IPS DF 19.7 (cell line): Measurements from ENCODE around the gene ERN1.

ENCODE experiments used
- DNase-seq: peaks from one replicate; pipeline ENCODE4 v3.0.0-alpha.2; 2013; ENCODE audit warnings: low read depth, low spot score

Gene ERN1

GRCh38 chr17:64061178-64061898 lies 68.6 kb downstream of the ERN1 start:
- DNase-seq: no peak

- no peak for DNase-seq
Measured at GRCh38 chr17:64060331-64060730, 69.6 kb downstream of the ERN1 start.

- DNase-seq: no peak
Measured at GRCh38 chr17:64059756-64060155, 70.2 kb downstream of the ERN1 start.

- DNase-seq: no peak
Measured at GRCh38 chr17:64058621-64059020, 71.3 kb downstream of the ERN1 start.

- no peak for DNase-seq
Measured at GRCh38 chr17:64057701-64058263, 72.2 kb downstream of the ERN1 start.

GRCh38 chr17:64056269-64057005 lies 73.5 kb downstream of the ERN1 start:
- peak; percentile 77 for DNase-seq

- no peak for DNase-seq
Measured at GRCh38 chr17:64055183-64056142, 74.5 kb downstream of the ERN1 start.

- DNase-seq: no peak
Measured at GRCh38 chr17:64054304-64054703, 75.6 kb downstream of the ERN1 start.

GRCh38 chr17:64053101-64053500 lies 76.8 kb downstream of the ERN1 start:
- DNase-seq: no peak

- no peak for DNase-seq
Measured at GRCh38 chr17:64051153-64051552, 78.8 kb downstream of the ERN1 start.

GRCh38 chr17:64048805-64049204 lies 81.1 kb downstream of the ERN1 start:
- DNase-seq: no peak

GRCh38 chr17:64045176-64045575 lies 84.8 kb downstream of the ERN1 start:
- no peak for DNase-seq

- no peak for DNase-seq
Measured at GRCh38 chr17:64042700-64043485, 87.1 kb downstream of the ERN1 start.

- DNase-seq: no peak
Measured at GRCh38 chr17:64041912-64042311, 88.0 kb downstream of the ERN1 start.

GRCh38 chr17:64040206-64040605 lies 89.7 kb downstream of the ERN1 start:
- DNase-seq: no peak

- DNase-seq: no peak
Measured at GRCh38 chr17:64039106-64039400, 90.9 kb downstream of the ERN1 start.

GRCh38 chr17:64038331-64039105 lies 91.4 kb downstream of the ERN1 start:
- no peak for DNase-seq

GRCh38 chr17:64037802-64038201 lies 92.1 kb downstream of the ERN1 start:
- DNase-seq: no peak

- DNase-seq: no peak
Measured at GRCh38 chr17:64037180-64037579, 92.8 kb downstream of the ERN1 start.

GRCh38 chr17:64036198-64036922 lies 93.6 kb downstream of the ERN1 start:
- peak; percentile 72 for DNase-seq
